GM21737 (cell line): ENCODE results near the gene TMEM255B.
"Not testable (repeated sequence)": the region's sequence is repeated elsewhere in the genome, so short reads cannot be mapped to it uniquely, and the experiment has no call there.

Experiments
- ATAC-seq: cut with Tn5 transposase; IDR thresholded peaks from one replicate; pipeline ENCODE4 v1.9.1; 2021; ENCODE audit warnings: mild to moderate bottlenecking, moderate library complexity; ENCODE audit not compliant: unreplicated experiment

The TMEM255B gene

GRCh38 chr13:113815151-113816058, 56.4 kb downstream of the TMEM255B start:
- ATAC-seq: no peak

GRCh38 chr13:113816254-113816929, 57.4 kb downstream of the TMEM255B start:
- ATAC-seq: no peak

- no peak for ATAC-seq
These were observed 58.2 kb downstream of the TMEM255B start for GRCh38 chr13:113816946-113817859.

GRCh38 chr13:113817860-113818691, 59.0 kb downstream of the TMEM255B start:
- no peak for ATAC-seq

- ATAC-seq: no peak
These were observed 59.8 kb downstream of the TMEM255B start for GRCh38 chr13:113818700-113819295.

GRCh38 chr13:113819341-113819730, 60.3 kb downstream of the TMEM255B start:
- ATAC-seq: no peak

- no peak for ATAC-seq
These were observed 61.0 kb downstream of the TMEM255B start for GRCh38 chr13:113819731-113820715.

- no peak for ATAC-seq
These were observed 62.0 kb downstream of the TMEM255B start for GRCh38 chr13:113820813-113821651.

GRCh38 chr13:113821847-113822246, 62.8 kb downstream of the TMEM255B start:
- no peak for ATAC-seq

- ATAC-seq: no peak
These were observed 63.2 kb downstream of the TMEM255B start for GRCh38 chr13:113822266-113822665.

- ATAC-seq: no peak
These were observed 64.1 kb downstream of the TMEM255B start for GRCh38 chr13:113822956-113823744.

- no peak for ATAC-seq
These were observed 64.7 kb downstream of the TMEM255B start for GRCh38 chr13:113823771-113824170.

- no peak for ATAC-seq
These were observed 66.8 kb downstream of the TMEM255B start for GRCh38 chr13:113825841-113826240.

- not testable (repeated sequence) for ATAC-seq
These were observed 67.4 kb downstream of the TMEM255B start for GRCh38 chr13:113826446-113826845.

GRCh38 chr13:113827021-113827420, 68.0 kb downstream of the TMEM255B start:
- ATAC-seq: no peak

GRCh38 chr13:113828282-113828825, 69.3 kb downstream of the TMEM255B start:
- no peak for ATAC-seq
